HG03196 (cell line): Measurements from ENCODE around the gene TM2D1.

Experiments used
- ATAC-seq: cut with Tn5 transposase; IDR thresholded peaks from one replicate; pipeline ENCODE4 v1.9.1; 2021; ENCODE audit not compliant: unreplicated experiment

TM2D1 gene

DNA sequence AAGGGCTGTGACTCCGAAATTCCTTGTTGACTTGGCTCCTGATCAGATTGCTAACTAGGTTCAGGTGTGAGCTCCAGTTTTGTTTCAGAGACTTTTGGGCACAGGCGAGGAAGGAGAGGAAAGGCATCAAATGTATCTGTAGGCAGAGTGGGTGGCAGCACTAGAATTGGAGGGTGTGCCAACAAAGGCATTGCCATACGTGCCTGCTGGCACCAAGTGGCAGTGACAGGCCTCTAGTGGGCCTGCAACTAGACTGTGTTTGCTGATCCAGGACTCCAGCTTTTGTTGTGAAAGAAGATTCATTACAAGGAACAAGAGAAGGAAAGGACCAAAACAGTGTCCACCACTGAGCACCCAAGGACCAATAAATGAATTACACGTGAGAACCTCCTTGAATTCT lies 79.5 kb downstream of the TM2D1 start:
- no peak for ATAC-seq

DNA sequence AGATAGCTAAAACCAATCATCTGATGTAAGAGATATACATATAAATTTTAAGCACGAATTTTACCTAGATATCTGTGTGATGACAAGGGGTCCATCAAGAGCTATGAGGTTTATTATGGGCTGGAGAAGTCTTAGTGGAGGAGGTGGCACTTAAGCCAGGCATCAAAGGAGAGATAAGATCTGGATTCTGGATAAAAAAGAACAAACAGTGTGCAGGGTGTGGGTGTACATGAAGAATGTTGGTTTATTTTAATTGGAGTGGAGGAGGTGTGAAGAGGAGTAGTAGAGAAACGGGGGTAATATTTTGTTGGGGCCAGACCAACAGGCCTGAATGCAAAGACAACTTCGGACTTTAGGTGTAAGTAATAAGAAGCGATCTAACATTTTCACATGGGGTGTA lies 80.6 kb downstream of the TM2D1 start:
- ATAC-seq: no peak

DNA sequence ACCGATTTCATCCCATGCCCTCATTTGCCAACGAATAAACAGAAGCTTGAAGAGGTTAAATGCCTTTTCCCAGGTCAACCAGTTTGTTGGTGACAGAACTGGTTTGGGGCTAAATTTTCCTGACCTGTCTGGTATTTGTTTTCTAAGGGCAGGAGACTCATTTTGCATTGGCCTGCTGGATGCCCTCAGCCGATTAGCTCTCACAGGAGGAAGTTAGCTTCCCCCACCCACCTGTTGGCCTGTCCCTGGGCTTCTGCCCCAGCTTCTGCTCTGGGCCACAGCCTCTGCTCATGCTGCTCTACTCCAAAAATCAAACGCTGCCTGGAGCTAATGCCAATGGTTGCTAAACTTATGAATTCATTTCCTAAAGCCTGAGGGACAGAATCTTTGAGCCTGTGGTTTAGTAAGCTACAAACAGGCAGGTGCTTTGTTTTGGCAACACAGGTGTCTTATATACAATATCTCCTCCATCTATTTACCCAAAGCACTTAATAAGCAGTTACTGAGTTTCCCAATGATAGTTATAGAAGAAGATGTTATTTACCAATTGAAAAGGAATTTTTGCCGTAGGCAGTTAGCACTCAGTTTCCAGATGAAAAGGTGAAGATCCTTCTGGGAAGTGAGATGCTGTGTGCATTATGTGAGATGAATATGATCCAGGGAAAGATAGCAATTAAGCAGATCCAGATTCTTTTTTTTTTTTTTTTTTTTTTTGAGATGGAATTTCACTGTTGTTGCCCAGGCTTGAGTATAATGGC lies 82.3 kb downstream of the TM2D1 start:
- no peak for ATAC-seq

DNA sequence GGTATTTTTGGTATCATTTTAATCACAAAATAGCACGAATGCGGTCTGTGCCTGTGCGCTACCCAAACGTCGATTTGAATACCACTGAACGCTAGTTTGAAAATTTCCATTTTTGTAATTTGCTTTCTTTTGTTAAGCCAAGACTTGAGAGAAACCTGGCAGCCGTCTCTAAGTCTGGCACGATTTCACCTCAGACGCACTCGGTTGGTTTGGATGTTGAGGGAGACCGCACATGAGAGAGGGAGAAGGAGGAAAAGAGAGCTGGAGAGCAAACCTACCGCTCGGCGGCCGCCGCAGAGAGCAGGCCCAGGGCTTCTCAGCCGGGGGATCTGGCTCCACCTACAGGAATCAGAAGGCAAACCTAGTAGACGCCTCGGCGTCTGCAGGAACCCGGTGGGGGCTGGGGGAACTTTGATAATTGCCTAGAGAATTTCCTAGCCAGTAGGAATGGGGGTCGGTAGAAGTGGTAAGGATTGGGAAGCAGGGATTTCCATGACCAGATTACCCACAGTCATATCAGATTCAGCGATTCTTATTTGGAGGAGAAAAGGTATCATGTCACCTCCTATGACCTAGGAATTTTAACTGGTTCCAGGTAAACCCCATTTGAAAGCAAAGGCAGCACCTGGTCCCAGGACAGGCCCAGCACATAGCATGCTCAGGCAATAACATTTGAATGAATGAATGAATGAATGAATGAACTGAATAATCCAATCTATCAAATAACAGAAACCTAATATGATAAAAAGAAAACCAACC lies 83.2 kb downstream of the TM2D1 start:
- peak; percentile 93 for ATAC-seq

DNA sequence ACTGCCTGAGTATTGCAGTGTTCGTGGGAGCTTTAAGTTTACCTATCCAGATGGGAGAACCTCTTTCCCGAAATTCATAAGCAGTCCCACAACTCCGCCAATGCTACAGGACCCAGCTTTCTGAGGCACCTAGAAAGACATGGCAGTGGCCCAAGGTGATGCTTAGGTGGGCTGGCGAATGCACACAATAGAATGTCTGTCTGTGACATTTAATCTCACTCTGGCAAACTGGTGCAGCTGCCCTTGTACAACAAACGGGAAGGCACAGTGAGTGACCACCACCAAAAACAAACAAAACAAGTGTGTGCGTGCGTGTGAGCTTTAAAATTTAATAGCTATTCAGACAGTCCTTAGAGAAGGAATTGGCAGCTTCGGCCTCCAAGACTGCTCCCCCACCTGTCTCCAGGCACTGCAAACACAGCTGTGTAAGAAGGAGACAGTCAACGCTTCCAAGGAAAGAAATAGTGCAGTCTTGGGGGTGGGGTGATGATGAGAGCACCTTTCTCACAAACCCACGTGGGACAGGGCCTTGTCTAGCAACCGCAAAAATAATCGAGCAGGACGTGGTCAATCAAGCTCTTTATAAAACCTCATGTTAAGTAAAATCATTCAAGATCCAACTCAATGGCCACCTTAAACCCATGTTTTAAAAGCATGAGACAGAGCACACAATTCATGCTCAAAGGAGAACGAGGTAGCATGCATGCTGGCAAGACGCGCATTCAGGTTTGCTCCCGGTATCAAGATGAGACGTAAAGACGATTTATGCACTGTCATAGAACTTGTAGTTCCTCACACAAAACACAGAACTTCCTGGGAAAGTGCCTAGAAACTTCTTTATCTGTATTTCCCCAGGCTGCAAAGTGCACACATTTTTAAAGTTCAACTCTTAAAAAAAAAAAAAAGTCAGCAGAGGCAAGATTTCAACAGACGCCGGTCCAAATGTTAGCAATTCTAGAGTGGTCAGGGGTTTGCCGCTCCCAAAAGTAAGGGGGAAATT lies 84.1 kb downstream of the TM2D1 start:
- no peak for ATAC-seq

DNA sequence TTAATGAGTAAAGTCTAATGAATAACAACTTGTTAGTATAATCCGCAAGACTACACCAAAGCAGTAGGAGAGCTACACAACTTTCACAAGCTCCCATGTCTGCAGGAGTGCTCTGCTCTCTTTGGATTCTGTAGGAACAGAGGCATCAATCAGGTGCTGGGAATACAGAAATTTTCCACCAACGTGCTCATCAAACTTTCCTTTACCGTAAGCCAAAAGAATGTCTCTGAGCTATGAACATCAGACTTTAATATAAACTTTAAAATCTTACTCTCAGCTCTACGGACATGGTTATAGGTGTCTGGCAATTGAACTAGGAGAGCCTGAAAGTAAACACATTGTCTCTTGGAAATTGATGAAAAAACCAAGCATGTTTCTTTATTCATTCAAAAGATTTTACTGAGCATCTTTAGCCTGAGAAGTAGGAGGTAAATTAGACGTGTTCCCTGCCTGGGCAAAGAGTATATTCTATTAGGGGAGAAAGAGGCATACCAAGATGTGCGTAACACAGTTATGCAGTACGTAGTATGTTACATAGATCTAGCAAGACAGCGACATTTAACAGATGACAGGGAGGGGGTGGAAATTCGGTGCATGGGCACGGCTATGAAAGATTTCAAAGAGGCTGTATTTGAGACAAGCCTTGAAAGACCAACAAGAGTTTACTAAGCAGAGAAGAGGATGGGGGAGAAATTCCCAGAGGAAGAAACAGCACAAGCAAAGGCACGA lies 85.2 kb downstream of the TM2D1 start:
- ATAC-seq: no peak

DNA sequence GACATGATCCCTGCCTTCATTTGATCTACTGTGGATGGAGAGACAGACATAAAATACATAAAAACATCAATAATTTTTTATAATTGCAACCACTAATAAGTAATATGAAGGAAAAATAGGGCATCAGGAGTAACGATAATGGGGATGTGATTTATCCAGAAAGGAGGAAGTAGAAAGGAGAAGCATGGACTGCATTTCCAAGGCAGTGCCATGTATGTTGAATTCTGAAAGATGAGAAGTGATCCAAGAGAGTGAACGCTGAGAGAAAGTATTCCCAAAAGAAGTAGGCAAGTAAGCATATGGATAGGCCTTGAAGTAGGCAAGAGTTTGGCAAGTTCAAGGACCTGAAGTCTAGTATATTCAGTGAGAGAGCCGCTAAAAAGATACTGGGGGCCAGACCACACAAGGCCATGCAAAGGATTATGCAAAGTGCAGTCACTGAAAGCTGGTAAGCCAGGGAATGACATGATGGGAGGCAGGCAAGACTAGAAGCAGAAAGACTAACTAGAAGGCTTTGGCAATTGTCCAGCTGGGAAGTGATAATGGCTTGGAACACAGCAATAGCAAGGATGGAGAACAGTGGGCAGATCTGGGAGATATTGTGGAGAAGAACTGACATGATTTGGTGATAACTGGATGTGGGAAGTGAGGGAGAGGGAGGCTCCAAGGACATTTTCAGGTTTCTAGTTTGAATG lies 85.9 kb downstream of the TM2D1 start:
- ATAC-seq: no peak

DNA sequence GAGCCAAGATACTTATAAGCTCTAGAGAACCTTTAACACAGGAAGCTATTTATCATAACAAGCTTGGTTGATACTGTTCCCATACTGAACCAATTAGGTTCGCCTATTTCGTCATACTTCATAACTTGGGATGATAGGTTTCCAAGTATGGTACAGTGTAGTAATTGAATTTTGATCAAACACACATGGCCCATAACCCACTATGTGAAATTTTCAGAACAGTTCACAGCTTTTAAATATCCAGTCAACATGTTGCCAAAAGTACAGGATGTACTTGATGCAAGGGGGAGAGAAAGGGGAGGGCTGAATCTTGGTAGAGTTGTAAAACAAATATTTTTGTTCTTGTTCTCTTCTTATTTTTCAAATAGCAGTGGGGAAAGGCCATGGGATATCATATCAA lies 86.6 kb downstream of the TM2D1 start:
- ATAC-seq: no peak

DNA sequence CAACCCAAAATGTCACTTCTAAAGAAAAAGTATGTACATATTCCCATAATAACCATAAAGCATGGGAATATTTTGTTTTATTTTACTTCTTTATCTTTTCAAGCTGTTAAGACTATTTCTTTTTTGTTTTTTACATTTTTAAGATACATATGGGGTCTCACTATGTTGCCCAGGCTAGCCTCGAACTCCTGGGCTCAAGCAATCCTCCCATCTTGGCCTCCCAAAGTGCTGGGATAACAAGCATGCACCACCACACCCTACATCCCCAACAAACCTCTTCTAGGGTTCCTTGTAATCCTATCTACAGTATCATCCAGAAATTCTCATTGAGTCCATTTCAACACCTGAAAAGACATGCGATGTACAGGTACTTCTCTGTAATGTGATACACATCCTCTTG lies 87.5 kb downstream of the TM2D1 start:
- ATAC-seq: no peak

DNA sequence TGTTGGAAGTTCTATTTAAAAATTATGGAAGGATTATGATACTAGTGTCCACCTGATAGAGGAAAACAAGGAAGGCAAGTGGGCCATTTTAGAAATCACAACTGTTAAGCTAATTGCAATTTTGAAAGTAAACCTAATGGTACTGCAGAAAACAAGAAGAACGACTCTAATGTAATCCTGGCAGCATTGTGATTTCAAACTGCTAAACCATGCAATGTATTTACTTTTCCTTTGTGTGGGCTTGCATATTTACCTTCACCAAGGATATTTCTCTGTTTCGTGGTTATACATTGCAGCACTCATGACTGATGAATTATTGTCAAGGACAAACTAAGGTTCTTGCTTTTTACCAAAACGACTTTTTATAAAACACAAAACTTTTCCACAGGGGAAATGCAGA lies 88.1 kb downstream of the TM2D1 start:
- no peak for ATAC-seq

DNA sequence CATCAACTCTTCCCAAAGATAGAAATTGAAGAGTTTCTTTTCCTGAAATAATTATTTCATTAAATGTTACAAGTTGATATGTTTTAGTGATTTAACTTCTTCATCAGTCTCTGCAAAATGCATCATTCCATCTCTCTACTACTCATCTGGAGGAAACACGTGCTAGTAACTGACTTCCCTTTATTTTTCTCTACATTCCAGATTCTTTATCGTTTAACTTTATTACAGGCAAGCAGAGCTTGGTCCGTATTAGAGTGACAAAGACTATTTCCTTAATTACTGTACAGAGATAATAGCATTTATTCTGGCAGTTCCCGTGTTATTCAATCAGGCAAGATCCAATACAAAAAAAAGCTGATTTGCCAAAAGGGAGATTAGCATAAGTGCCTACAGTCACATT lies 88.6 kb downstream of the TM2D1 start:
- no peak for ATAC-seq

DNA sequence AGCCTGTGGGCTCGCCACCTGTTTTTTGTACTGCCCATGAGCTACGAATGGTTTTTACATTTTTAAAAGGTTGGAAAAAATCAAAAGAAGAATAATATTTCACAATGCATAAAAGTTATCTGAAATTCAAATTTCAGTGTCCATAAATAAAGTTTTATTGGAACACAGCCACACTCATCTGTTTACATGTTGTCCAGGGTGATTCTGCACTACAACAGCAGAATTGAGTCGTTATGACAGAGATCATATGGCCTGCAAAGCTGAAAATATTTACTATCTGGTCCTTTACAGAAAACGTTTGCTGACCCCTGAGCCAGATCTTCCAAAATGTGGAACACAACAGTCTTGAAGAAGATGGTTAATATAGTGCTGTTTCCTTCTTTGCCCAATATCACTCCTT lies 89.4 kb downstream of the TM2D1 start:
- ATAC-seq: no peak

DNA sequence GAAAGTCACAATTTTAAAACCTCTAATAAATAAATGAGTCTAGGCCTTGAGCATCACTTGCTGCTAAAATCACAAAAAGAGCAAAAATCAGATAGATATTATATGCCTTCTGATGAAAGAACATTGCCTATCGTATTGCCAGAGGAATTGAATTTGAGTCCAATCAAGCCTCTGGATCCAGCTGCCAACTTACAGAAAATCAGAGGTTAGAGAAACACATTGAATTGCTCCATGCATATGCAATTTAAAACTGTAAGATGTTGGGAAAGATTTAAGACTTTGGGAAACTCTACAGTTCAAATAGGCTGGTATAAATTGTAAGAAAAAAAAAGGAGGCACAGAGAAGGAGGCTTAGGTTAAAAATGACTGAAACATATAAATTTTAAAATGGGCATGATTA lies 93.5 kb downstream of the TM2D1 start:
- no peak for ATAC-seq
